ENCODE results near the gene AK9.

AK9 gene

DNA sequence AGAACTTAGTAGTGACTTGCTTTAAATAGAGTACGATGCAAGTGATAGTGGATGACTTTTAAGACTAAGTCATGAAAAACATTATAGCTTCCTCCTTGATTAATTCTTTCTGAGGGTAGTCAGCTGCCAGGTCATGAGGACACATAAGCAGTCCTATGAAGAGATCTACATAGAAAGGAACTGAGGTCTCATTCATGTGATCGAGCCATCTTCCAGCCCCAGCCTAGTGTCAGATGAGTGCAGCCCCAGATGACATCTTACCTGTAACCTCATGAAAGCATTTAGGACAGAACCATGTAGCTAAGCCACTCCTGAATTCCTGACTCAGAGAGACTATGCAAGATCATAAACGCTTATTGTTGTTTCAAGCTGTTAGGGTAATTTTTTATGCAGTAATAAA is 67.7 kb downstream of the AK9 start:
- TF ChIP-seq TOX (CRISPR knock-in tag; IDR thresholded peaks at IDR 0.05; ENCODE audit: borderline replicate concordance) (no peak), GLIS3 (CRISPR knock-in tag; IDR thresholded peaks at IDR 0.05) (no peak), BACH2 (CRISPR knock-in tag; IDR thresholded peaks at IDR 0.05; ENCODE audit: borderline replicate concordance) (no peak)
- TF ChIP-seq, protein P1, sequence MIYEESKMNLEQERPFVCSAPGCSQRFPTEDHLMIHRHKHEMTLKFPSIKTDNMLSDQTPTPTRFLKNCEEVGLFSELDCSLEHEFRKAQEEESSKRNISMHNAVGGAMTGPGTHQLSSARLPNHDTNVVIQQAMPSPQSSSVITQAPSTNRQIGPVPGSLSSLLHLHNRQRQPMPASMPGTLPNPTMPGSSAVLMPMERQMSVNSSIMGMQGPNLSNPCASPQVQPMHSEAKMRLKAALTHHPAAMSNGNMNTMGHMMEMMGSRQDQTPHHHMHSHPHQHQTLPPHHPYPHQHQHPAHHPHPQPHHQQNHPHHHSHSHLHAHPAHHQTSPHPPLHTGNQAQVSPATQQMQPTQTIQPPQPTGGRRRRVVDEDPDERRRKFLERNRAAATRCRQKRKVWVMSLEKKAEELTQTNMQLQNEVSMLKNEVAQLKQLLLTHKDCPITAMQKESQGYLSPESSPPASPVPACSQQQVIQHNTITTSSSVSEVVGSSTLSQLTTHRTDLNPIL (CRISPR knock-in tag; IDR thresholded peaks at IDR 0.05; ENCODE audit: low read depth), result no peak
- TF ChIP-seq, protein P2, sequence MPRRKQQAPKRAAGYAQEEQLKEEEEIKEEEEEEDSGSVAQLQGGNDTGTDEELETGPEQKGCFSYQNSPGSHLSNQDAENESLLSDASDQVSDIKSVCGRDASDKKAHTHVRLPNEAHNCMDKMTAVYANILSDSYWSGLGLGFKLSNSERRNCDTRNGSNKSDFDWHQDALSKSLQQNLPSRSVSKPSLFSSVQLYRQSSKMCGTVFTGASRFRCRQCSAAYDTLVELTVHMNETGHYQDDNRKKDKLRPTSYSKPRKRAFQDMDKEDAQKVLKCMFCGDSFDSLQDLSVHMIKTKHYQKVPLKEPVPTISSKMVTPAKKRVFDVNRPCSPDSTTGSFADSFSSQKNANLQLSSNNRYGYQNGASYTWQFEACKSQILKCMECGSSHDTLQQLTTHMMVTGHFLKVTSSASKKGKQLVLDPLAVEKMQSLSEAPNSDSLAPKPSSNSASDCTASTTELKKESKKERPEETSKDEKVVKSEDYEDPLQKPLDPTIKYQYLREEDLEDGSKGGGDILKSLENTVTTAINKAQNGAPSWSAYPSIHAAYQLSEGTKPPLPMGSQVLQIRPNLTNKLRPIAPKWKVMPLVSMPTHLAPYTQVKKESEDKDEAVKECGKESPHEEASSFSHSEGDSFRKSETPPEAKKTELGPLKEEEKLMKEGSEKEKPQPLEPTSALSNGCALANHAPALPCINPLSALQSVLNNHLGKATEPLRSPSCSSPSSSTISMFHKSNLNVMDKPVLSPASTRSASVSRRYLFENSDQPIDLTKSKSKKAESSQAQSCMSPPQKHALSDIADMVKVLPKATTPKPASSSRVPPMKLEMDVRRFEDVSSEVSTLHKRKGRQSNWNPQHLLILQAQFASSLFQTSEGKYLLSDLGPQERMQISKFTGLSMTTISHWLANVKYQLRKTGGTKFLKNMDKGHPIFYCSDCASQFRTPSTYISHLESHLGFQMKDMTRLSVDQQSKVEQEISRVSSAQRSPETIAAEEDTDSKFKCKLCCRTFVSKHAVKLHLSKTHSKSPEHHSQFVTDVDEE (CRISPR knock-in tag; IDR thresholded peaks at IDR 0.05), result no peak
- ATAC-seq, result no peak

- no peak for ATAC-seq
- TF ChIP-seq OSR1 (CRISPR knock-in tag; IDR thresholded peaks at IDR 0.05) (no peak), ZC3H10 (CRISPR knock-in tag; IDR thresholded peaks at IDR 0.05) (no peak), ARNTL (CRISPR knock-in tag; IDR thresholded peaks at IDR 0.05; ENCODE audit: borderline replicate concordance, low read depth) (no peak), PPARA (CRISPR knock-in tag; IDR thresholded peaks at IDR 0.05; ENCODE audit: borderline replicate concordance) (no peak), ESRRG (CRISPR knock-in tag; IDR thresholded peaks at IDR 0.05) (no peak), ZFP30 (CRISPR knock-in tag; IDR thresholded peaks at IDR 0.05) (no peak), ZFP3 (CRISPR knock-in tag; IDR thresholded peaks at IDR 0.05) (no peak), ZNF565 (CRISPR knock-in tag; conservative IDR thresholded peaks at IDR 0.05; ENCODE audit: low read depth) (no peak), PATZ1 (CRISPR knock-in tag; IDR thresholded peaks at IDR 0.05; ENCODE audit: borderline replicate concordance) (no peak), BACH2 (CRISPR knock-in tag; IDR thresholded peaks at IDR 0.05; ENCODE audit: borderline replicate concordance) (no peak), CSDC2 (CRISPR knock-in tag; IDR thresholded peaks at IDR 0.05) (no peak), SNAI2 (CRISPR knock-in tag; IDR thresholded peaks at IDR 0.05) (no peak), ISL1 (CRISPR knock-in tag; IDR thresholded peaks at IDR 0.05) (no peak), TCF4 (CRISPR knock-in tag; IDR thresholded peaks at IDR 0.05; ENCODE audit: borderline replicate concordance) (no peak)
- TF ChIP-seq, protein P3, sequence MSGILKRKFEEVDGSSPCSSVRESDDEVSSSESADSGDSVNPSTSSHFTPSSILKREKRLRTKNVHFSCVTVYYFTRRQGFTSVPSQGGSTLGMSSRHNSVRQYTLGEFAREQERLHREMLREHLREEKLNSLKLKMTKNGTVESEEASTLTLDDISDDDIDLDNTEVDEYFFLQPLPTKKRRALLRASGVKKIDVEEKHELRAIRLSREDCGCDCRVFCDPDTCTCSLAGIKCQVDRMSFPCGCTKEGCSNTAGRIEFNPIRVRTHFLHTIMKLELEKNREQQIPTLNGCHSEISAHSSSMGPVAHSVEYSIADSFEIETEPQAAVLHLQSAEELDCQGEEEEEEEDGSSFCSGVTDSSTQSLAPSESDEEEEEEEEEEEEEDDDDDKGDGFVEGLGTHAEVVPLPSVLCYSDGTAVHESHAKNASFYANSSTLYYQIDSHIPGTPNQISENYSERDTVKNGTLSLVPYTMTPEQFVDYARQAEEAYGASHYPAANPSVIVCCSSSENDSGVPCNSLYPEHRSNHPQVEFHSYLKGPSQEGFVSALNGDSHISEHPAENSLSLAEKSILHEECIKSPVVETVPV (CRISPR knock-in tag; IDR thresholded peaks at IDR 0.05), result no peak
- TF ChIP-seq, protein P1 (CRISPR knock-in tag; IDR thresholded peaks at IDR 0.05; ENCODE audit: low read depth), result no peak
- TF ChIP-seq, protein P2 (CRISPR knock-in tag; IDR thresholded peaks at IDR 0.05), result no peak
- TF ChIP-seq, protein P4, sequence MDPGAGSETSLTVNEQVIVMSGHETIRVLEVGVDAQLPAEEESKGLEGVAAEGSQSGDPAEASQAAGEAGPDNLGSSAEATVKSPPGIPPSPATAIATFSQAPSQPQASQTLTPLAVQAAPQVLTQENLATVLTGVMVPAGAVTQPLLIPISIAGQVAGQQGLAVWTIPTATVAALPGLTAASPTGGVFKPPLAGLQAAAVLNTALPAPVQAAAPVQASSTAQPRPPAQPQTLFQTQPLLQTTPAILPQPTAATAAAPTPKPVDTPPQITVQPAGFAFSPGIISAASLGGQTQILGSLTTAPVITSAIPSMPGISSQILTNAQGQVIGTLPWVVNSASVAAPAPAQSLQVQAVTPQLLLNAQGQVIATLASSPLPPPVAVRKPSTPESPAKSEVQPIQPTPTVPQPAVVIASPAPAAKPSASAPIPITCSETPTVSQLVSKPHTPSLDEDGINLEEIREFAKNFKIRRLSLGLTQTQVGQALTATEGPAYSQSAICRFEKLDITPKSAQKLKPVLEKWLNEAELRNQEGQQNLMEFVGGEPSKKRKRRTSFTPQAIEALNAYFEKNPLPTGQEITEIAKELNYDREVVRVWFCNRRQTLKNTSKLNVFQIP (CRISPR knock-in tag; IDR thresholded peaks at IDR 0.05; ENCODE audit: borderline replicate concordance, low read depth), result no peak
Measured at GRCh38 chr6:109612268-109612667, 78.7 kb downstream of the AK9 start.

All from SK-N-SH treated with all-trans-retinoic acid at 6 μM for 48 hours (cell line).